SK-N-SH treated with all-trans-retinoic acid at 6 μM for 48 hours (cell line): Measurements from ENCODE around the gene FMN1.

Experiments
- ATAC-seq: fragments of 200-7000 bp; cut with Tn5 transposase; 3 replicates; pipeline ENCODE4 v1.9.1; 2020; ENCODE audit warnings: mild to moderate bottlenecking, moderate library complexity
- ARNTL ChIP-seq: fragments of 450-650 bp; formaldehyde crosslinking; IDR thresholded peaks from 2 replicates; pipeline ENCODE4 v1.5.0; 2020; ENCODE audit warnings: low read depth, mild to moderate bottlenecking, moderate library complexity, borderline replicate concordance
- BACH2 ChIP-seq: fragments of 250-450 bp; sonication (Bioruptor Pico); IDR thresholded peaks from 2 replicates; pipeline ENCODE4 v1.9.0; 2021; ENCODE audit warnings: mild to moderate bottlenecking, borderline replicate concordance
- CSDC2 ChIP-seq: fragments of 250-450 bp; sonication (Bioruptor Pico); IDR thresholded peaks from 2 replicates; pipeline ENCODE4 v1.5.0; 2020; ENCODE audit warnings: mild to moderate bottlenecking, moderate library complexity
- ESRRG ChIP-seq: fragments of 250-450 bp; sonication (Bioruptor Pico); IDR thresholded peaks from 2 replicates; pipeline ENCODE4 v1.6.1; 2021; ENCODE audit warnings: mild to moderate bottlenecking
- GLIS3 ChIP-seq: fragments of 250-450 bp; sonication (Bioruptor Pico); IDR thresholded peaks from 2 replicates; pipeline ENCODE4 v1.5.0; 2020; ENCODE audit warnings: mild to moderate bottlenecking, moderate library complexity
- ISL1 ChIP-seq: fragments of 250-450 bp; sonication (Bioruptor Pico); IDR thresholded peaks from 2 replicates; pipeline ENCODE4 v2.1.2; 2022; ENCODE audit warnings: mild to moderate bottlenecking, moderate library complexity
- OSR1 ChIP-seq: fragments of 250-450 bp; sonication (Bioruptor Pico); IDR thresholded peaks from 2 replicates; pipeline ENCODE4 v1.8.0; 2022; ENCODE audit warnings: moderate library complexity, mild to moderate bottlenecking, inconsistent platforms
- PPARA ChIP-seq: fragments of 250-450 bp; sonication (Bioruptor Pico); IDR thresholded peaks from 2 replicates; pipeline ENCODE4 v1.5.0; 2020; ENCODE audit warnings: mild to moderate bottlenecking, borderline replicate concordance
- RARB ChIP-seq: fragments of 250-450 bp; sonication (Bioruptor Pico); IDR thresholded peaks from 2 replicates; pipeline ENCODE4 v1.8.0; 2021; ENCODE audit warnings: mild to moderate bottlenecking, moderate library complexity
- SNAI2 ChIP-seq: fragments of 250-450 bp; sonication (Bioruptor Pico); IDR thresholded peaks from 2 replicates; pipeline ENCODE4 v1.5.0; 2020; ENCODE audit warnings: mild to moderate bottlenecking, moderate library complexity
- TCF4 ChIP-seq: fragments of 250-450 bp; sonication (Bioruptor Pico); IDR thresholded peaks from 2 replicates; pipeline ENCODE4 v1.8.0; 2021; ENCODE audit warnings: mild to moderate bottlenecking, moderate library complexity, borderline replicate concordance
- TOX ChIP-seq: fragments of 250-450 bp; sonication (Bioruptor Pico); IDR thresholded peaks from 2 replicates; pipeline ENCODE4 v1.8.0; 2021; ENCODE audit warnings: mild to moderate bottlenecking, moderate library complexity, borderline replicate concordance
- ZC3H10 ChIP-seq: fragments of 250-450 bp; sonication (Bioruptor Pico); IDR thresholded peaks from 2 replicates; pipeline ENCODE4 v1.5.1; 2021; ENCODE audit warnings: mild to moderate bottlenecking, moderate library complexity
- ZFP30 ChIP-seq: fragments of 450-650 bp; formaldehyde crosslinking; IDR thresholded peaks from 2 replicates; pipeline ENCODE4 v1.5.0; 2022; ENCODE audit warnings: mild to moderate bottlenecking, moderate library complexity
- ZNF565 ChIP-seq: fragments of 450-650 bp; formaldehyde crosslinking; conservative IDR thresholded peaks from 2 replicates; pipeline ENCODE4 v1.5.0; 2020; ENCODE audit warnings: low read depth, mild to moderate bottlenecking, moderate library complexity
- ZNF8 ChIP-seq: fragments of 450-650 bp; formaldehyde crosslinking; IDR thresholded peaks from 2 replicates; pipeline ENCODE4 v1.5.0; 2020; ENCODE audit warnings: mild to moderate bottlenecking, moderate library complexity
- TF ChIP-seq, protein P1 (sequence below): fragments of 250-450 bp; sonication (Bioruptor Pico); IDR thresholded peaks from 2 replicates; pipeline ENCODE4 v1.5.1; 2021; ENCODE audit warnings: mild to moderate bottlenecking, moderate library complexity
- TF ChIP-seq, protein P2 (sequence below): fragments of 250-450 bp; sonication (Bioruptor Pico); IDR thresholded peaks from 2 replicates; pipeline ENCODE4 v1.5.0; 2020; ENCODE audit warnings: mild to moderate bottlenecking, moderate library complexity
- TF ChIP-seq, protein P3 (sequence below): fragments of 250-450 bp; sonication (Bioruptor Pico); IDR thresholded peaks from 2 replicates; pipeline ENCODE4 v1.8.0; 2021; ENCODE audit warnings: low read depth, mild to moderate bottlenecking, moderate library complexity, borderline replicate concordance
- TF ChIP-seq, protein P4 (sequence below): fragments of 250-450 bp; sonication (Bioruptor Pico); IDR thresholded peaks from 2 replicates; pipeline ENCODE4 v1.8.0; 2020; ENCODE audit warnings: mild to moderate bottlenecking, moderate library complexity, borderline replicate concordance
- TF ChIP-seq, protein P5 (sequence below): fragments of 250-450 bp; sonication (Bioruptor Pico); IDR thresholded peaks from 2 replicates; pipeline ENCODE4 v1.5.1; 2020; ENCODE audit warnings: low read depth, mild to moderate bottlenecking, moderate library complexity

Gene FMN1

DNA sequence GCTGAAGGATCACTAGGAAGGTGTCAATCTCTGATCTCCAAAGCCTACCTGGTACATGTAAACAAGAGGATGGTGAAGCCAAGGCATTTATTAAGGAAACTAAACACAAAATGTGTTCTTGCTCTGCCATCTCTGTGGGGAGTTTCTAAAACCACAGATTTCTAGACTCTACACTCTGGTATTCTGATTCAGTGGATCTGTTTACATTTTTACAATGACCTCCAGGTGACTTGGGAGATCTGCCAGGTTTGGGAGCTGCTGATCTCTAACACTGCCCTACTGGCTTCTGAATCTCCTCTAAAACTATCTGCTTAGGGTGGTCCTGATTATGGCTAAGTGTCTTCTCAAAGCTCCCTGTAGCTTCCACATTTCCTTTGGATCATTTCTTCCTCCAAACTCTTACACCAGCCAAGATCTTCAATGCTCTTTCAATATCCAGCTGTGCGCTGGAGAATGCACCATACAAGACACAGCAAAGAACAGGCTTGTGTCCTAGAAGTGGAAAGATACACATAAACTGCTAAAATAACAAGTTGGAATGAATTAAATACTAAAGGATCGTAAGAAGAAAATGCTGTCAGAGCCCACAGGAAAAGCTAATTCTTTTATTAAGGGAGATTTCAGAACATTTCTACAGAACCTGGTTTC is 404.0 kb downstream of the FMN1 start (continued):
- TF ChIP-seq TOX (CRISPR knock-in tag) (no peak), PPARA (no peak), SNAI2 (CRISPR knock-in tag) (no peak), OSR1 (CRISPR knock-in tag) (no peak), RARB (no peak)
- TF ChIP-seq, protein P1, sequence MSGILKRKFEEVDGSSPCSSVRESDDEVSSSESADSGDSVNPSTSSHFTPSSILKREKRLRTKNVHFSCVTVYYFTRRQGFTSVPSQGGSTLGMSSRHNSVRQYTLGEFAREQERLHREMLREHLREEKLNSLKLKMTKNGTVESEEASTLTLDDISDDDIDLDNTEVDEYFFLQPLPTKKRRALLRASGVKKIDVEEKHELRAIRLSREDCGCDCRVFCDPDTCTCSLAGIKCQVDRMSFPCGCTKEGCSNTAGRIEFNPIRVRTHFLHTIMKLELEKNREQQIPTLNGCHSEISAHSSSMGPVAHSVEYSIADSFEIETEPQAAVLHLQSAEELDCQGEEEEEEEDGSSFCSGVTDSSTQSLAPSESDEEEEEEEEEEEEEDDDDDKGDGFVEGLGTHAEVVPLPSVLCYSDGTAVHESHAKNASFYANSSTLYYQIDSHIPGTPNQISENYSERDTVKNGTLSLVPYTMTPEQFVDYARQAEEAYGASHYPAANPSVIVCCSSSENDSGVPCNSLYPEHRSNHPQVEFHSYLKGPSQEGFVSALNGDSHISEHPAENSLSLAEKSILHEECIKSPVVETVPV (CRISPR knock-in tag): no peak
- TF ChIP-seq, all 23 proteins: peak for 0

DNA sequence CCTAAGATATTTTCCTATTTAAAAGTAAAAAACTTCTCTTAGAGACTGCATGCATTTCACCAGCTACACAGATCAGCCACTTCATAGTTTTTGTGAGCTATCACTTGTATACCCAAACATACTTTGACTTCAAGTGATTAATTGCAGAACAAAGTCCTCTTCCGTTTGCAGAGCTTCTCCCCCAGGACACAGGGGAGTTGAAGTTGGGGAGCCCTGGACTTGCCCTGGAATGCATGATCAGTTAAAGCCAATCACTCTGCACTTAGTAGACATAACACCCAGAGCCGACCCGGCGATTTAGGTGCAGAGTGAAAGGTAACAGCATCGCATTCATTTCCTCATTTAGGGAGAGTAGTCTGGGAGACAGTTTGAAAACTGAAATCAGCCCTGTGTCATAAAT is 406.6 kb downstream of the FMN1 start:
- ATAC-seq: no peak
- no peak for TF ChIP-seq ZNF565 (CRISPR knock-in tag)
- no peak for TF ChIP-seq BACH2 (CRISPR knock-in tag)
- no peak for TF ChIP-seq OSR1 (CRISPR knock-in tag)
- TF ChIP-seq, protein P1 (CRISPR knock-in tag): no peak
- no peak for TF ChIP-seq ISL1 (CRISPR knock-in tag)
- no peak for TF ChIP-seq ZNF8
- TF ChIP-seq CSDC2: no peak
- TF ChIP-seq TOX (CRISPR knock-in tag): no peak
- TF ChIP-seq, protein P2, sequence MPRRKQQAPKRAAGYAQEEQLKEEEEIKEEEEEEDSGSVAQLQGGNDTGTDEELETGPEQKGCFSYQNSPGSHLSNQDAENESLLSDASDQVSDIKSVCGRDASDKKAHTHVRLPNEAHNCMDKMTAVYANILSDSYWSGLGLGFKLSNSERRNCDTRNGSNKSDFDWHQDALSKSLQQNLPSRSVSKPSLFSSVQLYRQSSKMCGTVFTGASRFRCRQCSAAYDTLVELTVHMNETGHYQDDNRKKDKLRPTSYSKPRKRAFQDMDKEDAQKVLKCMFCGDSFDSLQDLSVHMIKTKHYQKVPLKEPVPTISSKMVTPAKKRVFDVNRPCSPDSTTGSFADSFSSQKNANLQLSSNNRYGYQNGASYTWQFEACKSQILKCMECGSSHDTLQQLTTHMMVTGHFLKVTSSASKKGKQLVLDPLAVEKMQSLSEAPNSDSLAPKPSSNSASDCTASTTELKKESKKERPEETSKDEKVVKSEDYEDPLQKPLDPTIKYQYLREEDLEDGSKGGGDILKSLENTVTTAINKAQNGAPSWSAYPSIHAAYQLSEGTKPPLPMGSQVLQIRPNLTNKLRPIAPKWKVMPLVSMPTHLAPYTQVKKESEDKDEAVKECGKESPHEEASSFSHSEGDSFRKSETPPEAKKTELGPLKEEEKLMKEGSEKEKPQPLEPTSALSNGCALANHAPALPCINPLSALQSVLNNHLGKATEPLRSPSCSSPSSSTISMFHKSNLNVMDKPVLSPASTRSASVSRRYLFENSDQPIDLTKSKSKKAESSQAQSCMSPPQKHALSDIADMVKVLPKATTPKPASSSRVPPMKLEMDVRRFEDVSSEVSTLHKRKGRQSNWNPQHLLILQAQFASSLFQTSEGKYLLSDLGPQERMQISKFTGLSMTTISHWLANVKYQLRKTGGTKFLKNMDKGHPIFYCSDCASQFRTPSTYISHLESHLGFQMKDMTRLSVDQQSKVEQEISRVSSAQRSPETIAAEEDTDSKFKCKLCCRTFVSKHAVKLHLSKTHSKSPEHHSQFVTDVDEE (CRISPR knock-in tag): no peak
- TF ChIP-seq PPARA: no peak
- TF ChIP-seq, protein P3, sequence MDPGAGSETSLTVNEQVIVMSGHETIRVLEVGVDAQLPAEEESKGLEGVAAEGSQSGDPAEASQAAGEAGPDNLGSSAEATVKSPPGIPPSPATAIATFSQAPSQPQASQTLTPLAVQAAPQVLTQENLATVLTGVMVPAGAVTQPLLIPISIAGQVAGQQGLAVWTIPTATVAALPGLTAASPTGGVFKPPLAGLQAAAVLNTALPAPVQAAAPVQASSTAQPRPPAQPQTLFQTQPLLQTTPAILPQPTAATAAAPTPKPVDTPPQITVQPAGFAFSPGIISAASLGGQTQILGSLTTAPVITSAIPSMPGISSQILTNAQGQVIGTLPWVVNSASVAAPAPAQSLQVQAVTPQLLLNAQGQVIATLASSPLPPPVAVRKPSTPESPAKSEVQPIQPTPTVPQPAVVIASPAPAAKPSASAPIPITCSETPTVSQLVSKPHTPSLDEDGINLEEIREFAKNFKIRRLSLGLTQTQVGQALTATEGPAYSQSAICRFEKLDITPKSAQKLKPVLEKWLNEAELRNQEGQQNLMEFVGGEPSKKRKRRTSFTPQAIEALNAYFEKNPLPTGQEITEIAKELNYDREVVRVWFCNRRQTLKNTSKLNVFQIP: no peak
- TF ChIP-seq, protein P4, sequence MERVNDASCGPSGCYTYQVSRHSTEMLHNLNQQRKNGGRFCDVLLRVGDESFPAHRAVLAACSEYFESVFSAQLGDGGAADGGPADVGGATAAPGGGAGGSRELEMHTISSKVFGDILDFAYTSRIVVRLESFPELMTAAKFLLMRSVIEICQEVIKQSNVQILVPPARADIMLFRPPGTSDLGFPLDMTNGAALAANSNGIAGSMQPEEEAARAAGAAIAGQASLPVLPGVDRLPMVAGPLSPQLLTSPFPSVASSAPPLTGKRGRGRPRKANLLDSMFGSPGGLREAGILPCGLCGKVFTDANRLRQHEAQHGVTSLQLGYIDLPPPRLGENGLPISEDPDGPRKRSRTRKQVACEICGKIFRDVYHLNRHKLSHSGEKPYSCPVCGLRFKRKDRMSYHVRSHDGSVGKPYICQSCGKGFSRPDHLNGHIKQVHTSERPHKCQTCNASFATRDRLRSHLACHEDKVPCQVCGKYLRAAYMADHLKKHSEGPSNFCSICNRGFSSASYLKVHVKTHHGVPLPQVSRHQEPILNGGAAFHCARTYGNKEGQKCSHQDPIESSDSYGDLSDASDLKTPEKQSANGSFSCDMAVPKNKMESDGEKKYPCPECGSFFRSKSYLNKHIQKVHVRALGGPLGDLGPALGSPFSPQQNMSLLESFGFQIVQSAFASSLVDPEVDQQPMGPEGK (CRISPR knock-in tag): no peak
- TF ChIP-seq ESRRG: no peak
- no peak for TF ChIP-seq GLIS3 (CRISPR knock-in tag)
- TF ChIP-seq, protein P5, sequence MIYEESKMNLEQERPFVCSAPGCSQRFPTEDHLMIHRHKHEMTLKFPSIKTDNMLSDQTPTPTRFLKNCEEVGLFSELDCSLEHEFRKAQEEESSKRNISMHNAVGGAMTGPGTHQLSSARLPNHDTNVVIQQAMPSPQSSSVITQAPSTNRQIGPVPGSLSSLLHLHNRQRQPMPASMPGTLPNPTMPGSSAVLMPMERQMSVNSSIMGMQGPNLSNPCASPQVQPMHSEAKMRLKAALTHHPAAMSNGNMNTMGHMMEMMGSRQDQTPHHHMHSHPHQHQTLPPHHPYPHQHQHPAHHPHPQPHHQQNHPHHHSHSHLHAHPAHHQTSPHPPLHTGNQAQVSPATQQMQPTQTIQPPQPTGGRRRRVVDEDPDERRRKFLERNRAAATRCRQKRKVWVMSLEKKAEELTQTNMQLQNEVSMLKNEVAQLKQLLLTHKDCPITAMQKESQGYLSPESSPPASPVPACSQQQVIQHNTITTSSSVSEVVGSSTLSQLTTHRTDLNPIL (CRISPR knock-in tag): no peak
- TF ChIP-seq ARNTL (CRISPR knock-in tag): no peak
- no peak for TF ChIP-seq ZFP30 (CRISPR knock-in tag)
- no peak for TF ChIP-seq ZC3H10 (CRISPR knock-in tag)
- no peak for TF ChIP-seq TCF4
- TF ChIP-seq, all 23 proteins: peak for 0
